ENCODE data around the gene FOXL2NB. TPM values are rescaled to one million over a fixed set of nuclear protein-coding genes. Genes with fewer than 3 reads are reported as not detected.

Gene FOXL2NB
- total RNA-seq, 1 donor from 2014 or later: not detected

DNA sequence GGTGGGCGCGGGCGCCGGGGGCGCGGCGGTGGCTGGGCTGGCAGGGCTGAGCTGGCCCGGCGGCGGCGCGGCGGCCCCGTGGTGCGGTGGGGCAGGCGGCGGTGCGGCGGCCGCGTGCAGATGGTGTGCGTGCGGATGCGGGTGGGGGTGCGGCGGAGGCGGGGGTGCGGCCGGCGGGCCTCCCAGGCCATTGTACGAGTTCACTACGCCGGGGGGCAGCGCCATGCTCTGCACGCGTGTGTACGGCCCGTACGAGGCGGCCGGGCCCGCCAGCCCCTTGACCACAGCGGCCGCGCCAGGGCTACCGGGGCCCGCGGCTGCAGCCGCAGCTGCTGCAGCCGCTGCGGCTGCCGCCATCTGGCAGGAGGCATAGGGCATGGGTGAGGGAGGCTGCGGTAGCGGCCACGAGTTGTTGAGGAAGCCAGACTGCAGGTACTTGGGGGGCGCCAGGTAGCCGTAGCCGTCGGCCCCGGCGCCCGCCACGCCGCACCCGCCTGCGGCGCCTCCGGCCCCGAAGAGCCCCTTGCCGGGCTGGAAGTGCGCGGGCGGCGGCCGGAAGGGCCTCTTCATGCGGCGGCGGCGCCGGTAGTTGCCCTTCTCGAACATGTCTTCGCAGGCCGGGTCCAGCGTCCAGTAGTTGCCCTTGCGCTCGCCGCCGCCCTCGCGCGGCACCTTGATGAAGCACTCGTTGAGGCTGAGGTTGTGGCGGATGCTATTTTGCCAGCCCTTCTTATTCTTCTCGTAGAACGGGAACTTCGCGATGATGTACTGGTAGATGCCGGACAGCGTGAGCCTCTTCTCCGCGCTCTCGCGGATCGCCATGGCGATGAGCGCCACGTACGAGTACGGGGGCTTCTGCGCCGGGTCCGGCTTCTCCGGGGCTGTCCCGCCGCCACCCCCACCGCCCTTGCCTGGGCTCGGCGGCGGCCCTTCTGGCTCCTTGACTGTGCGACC lies 1.0 kb upstream of the FOXL2NB start:
- no peaks in the 10 kb centered on the region for H3K36me3 Mint-ChIP-seq

GRCh38 chr3:138947495-138948121 lies 591 bp downstream of the FOXL2NB start:
- Mint-ChIP-seq H3K4me1 (peaks cover 15% of the 10 kb centered on the region), H3K9me3 (no peaks in the 10 kb centered on the region), H3K4me3 (peak overlapping the region; percentile 59), H3K36me3 (no peaks in the 10 kb centered on the region), H3K27ac (no peak overlapping the region), H3K27me3 (ENCODE audit: low read depth) (peaks cover 94% of the 10 kb centered on the region)
- DNase-seq (ENCODE audit: low spot score in 2 of 2, unreplicated experiment in 2 of 2): no peak
- TF ChIP-seq, protein P1, sequence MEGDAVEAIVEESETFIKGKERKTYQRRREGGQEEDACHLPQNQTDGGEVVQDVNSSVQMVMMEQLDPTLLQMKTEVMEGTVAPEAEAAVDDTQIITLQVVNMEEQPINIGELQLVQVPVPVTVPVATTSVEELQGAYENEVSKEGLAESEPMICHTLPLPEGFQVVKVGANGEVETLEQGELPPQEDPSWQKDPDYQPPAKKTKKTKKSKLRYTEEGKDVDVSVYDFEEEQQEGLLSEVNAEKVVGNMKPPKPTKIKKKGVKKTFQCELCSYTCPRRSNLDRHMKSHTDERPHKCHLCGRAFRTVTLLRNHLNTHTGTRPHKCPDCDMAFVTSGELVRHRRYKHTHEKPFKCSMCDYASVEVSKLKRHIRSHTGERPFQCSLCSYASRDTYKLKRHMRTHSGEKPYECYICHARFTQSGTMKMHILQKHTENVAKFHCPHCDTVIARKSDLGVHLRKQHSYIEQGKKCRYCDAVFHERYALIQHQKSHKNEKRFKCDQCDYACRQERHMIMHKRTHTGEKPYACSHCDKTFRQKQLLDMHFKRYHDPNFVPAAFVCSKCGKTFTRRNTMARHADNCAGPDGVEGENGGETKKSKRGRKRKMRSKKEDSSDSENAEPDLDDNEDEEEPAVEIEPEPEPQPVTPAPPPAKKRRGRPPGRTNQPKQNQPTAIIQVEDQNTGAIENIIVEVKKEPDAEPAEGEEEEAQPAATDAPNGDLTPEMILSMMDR (IDR thresholded peaks at IDR 0.05; ENCODE audit: unreplicated experiment): no peak

More for the DNA sequence above, 1.0 kb upstream of the FOXL2NB start:
- H3K27ac Mint-ChIP-seq: no peak overlapping the region
- H3K4me1 Mint-ChIP-seq: peaks cover 15% of the 10 kb centered on the region
- no peaks in the 10 kb centered on the region for H3K9me3 Mint-ChIP-seq
- TF ChIP-seq, protein P1 (IDR thresholded peaks at IDR 0.05; ENCODE audit: unreplicated experiment): no peak
- peak overlapping the region; percentile 44 for H3K4me3 Mint-ChIP-seq
- DNase-seq (ENCODE audit: low spot score in 2 of 2, unreplicated experiment in 2 of 2): no peak
- H3K27me3 Mint-ChIP-seq (ENCODE audit: low read depth): peaks cover 94% of the 10 kb centered on the region

DNA sequence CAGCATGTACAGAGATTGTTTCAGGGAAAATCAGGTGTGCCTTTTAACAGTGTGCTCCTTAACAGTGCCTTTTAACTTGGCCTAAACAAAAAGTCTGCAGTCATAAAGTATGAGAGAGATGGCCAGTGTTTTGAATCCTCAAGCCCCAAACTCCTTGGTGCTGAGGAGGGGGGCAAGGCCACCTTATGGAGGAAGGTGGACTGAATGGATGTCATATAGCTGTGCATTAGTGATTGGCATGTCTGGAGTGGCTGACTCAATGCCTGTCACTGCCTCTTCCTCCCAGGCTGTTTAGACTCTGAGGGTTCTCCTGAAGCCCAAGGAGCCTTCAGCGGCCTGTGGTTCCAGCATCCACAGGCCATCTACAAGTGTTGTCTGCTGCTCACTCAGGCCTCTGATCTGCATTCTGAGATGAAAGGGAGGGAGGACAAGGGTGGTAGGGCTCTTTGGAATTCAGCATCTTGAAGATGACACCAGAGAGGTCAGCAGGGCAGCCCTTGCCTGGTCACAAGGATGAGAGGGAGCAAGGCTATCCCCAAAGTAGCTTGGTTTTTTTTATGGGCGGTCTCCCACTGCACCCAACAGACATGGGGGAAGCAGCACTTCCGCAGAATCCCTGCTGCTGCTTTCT lies 1.5 kb downstream of the FOXL2NB start:
- Mint-ChIP-seq H3K4me1 (peaks cover 15% of the 10 kb centered on the region), H3K9me3 (no peaks in the 10 kb centered on the region), H3K27me3 (ENCODE audit: low read depth) (peaks cover 94% of the 10 kb centered on the region), H3K36me3 (no peaks in the 10 kb centered on the region), H3K27ac (no peak overlapping the region), H3K4me3 (no peak overlapping the region)
- TF ChIP-seq, protein P1 (IDR thresholded peaks at IDR 0.05; ENCODE audit: unreplicated experiment): no peak
- DNase-seq (ENCODE audit: low spot score in 2 of 2, unreplicated experiment in 2 of 2): no peak

DNA sequence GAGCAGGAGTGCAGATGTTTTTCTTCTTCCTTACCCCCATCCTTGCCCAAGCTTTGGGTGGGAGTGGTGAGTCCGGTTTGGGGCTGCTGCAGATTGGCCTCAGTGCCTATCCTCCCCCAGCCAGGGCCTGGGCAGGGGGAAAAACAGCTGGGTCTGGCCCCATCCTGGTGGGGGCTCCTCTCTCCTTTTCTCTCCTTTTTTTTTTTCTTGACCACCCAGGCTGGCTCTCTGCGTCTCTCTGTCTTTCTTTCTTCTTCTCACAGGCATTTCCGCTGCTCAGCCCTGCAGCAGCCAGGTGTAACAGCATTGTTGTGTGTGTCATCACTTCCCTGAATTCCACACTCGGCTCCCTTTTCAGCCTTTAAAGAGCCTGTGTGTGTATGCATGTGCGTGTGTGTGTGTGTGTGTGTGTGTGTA lies 2.0 kb downstream of the FOXL2NB start:
- DNase-seq (ENCODE audit: low spot score in 2 of 2, unreplicated experiment in 2 of 2): no peak
- Mint-ChIP-seq H3K27ac (no peak overlapping the region), H3K27me3 (ENCODE audit: low read depth) (peaks cover 94% of the 10 kb centered on the region), H3K4me1 (peaks cover 15% of the 10 kb centered on the region), H3K9me3 (no peaks in the 10 kb centered on the region), H3K36me3 (no peaks in the 10 kb centered on the region), H3K4me3 (no peak overlapping the region)
- TF ChIP-seq, protein P1 (IDR thresholded peaks at IDR 0.05; ENCODE audit: unreplicated experiment): no peak

DNA sequence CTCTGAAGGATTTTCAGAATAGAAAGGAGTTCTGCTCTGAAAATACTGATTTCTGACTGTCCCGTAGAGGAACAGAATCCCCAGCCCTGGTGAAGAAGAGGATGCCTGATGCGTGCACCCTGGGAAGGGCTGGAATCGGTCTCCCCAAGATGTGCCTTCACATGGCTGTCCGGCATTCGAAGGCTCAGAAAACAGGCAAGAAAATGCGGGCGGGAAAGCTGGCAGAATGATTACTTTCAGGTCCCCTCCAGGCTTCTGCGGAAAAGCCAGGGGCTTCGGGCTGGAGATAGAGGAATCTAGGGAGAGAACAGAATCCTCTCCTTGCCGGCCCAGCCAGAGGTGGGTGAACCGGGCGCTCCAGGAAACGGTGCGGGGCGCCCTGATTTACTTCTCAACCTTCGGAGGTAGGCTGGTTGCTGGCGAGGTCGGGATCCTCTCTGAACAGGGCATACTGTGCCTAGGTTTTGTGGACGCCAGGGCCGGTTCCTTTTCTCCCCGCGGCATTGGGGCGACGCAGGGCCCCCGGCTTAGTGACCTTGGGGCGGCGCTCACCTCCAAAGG lies 2.5 kb downstream of the FOXL2NB start:
- Mint-ChIP-seq H3K9me3 (no peaks in the 10 kb centered on the region), H3K4me3 (no peak overlapping the region), H3K27me3 (ENCODE audit: low read depth) (peaks cover 94% of the 10 kb centered on the region), H3K27ac (no peak overlapping the region), H3K4me1 (peaks cover 15% of the 10 kb centered on the region), H3K36me3 (no peaks in the 10 kb centered on the region)
- DNase-seq (ENCODE audit: low spot score in 2 of 2, unreplicated experiment in 2 of 2): no peak
- TF ChIP-seq, protein P1 (IDR thresholded peaks at IDR 0.05; ENCODE audit: unreplicated experiment): no peak
